H7 (cell line): Measurements from ENCODE around the gene ATAD3C. TPM values are rescaled to one million over a fixed set of nuclear protein-coding genes. Genes with fewer than 3 reads are reported as not detected.
"Not testable (repeated sequence)": the region's sequence is repeated elsewhere in the genome, so short reads cannot be mapped to it uniquely, and the experiment has no call there.

Experiments used
- DNase-seq: peaks from one replicate; pipeline ENCODE4 v3.0.0; 2012
- H3K27me3 ChIP-seq: 2 replicates; pipeline ENCODE4 v1.6.0; 2011; ENCODE audit warnings: mild to moderate bottlenecking, low read length; ENCODE audit not compliant: control insufficient read depth, insufficient read depth
- H3K36me3 ChIP-seq: replicated peaks from 2 replicates; pipeline ENCODE4 v1.5.1; 2011; ENCODE audit warnings: low read length; ENCODE audit not compliant: control insufficient read depth, insufficient read depth
- H3K4me3 ChIP-seq: 2 replicates; pipeline ENCODE4 v1.5.1; 2011; ENCODE audit warnings: low read depth, mild to moderate bottlenecking, control low read depth, low read length, moderate library complexity; ENCODE audit not compliant: insufficient read depth
- total RNA-seq: library from RNA; depleted of rRNA; stranded (reverse); fragments of >200 nt; shearing (Covaris generic); gene quantifications from 2 replicates; pipeline ENCODE4 v1.2.3, GENCODE V29; 2014

The ATAD3C gene
- total RNA-seq, 1 experiment from 2014 or later = 0.14 TPM

DNA sequence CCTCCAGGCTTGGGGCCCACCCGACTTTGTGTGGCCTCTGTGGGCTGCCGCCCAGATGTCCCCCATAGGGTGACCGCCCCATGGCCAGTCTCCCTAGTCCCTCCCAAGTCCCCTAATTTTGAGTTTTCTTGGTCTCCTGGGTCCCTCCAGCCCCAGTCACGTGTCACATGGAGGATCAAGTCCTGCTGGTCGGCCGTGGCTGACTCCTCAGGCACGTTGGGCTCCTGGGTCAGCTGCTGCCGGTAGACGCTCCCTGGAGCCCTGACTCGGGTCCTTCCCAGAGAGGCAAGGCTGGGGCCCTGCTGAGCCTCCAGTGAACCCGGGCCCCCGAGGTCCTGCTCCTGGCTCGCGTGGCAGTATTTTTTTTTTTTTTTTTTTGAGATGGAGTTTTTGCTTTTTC lies 10.2 kb downstream of the ATAD3C start:
- H3K36me3 ChIP-seq, H3K4me3 ChIP-seq, H3K27me3 ChIP-seq, DNase-seq: not testable (repeated sequence)

DNA sequence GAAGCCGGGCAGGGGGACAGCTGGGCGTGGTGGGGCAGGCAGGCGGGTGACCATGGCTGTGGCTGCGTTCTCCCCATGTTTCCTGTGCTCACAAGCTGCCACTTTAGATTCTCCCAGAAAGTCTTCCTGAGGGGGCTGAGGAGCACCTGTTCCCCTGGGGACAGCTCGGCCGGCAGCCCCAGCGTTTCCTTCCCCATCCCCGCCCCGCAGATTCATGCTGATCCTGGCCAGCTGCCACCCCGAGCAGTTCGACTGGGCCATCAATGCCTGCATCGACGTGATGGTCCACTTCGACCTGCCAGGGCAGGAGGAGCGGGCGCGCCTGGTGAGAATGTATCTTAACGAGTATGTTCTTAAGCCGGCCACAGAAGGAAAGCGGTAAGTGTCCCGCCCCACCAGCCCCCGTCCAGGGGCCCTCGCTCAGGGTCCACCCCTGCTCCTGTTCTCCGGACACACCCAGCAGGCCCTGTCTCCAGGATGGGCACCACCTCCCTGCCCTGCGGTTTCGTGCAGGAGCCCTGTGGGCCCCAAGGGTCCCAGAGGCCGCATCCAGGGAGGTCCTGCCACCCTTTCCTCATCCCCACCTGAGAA lies 11.1 kb downstream of the ATAD3C start:
- no peaks in the 10 kb centered on the region for H3K36me3 ChIP-seq
- H3K4me3 ChIP-seq = no peak overlapping the region
- DNase-seq = peak; percentile 20
- no peaks in the 10 kb centered on the region for H3K27me3 ChIP-seq

DNA sequence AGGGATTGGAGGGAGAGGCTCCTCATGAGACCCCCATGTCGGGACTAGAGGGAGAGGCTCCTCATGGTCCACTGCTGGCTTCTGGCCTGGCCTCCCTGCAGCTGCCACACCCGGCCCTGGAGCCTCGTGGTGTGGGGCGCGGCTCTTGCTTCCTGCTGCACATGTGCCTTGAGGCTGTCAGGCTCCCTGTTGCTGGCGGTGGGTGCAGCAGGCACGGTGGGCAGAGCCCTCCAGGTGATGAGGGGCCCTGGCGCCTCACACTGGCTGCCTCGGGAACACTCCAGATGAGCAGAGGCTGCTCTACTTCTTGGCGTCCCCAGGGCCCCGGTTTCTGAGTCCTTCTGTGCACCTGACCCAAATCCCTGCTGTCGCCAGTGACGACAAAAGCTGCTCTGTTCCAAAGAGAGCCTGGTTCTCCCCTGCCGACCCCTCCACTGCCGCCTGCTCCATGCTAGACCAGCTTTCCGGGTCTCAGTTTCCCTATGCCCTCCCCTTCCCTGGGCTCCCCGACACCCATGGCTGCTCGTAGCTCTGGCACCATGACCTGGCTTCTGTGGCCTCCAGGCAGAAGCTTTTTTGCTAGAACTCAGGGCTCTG lies 12.3 kb downstream of the ATAD3C start:
- no peak overlapping the region for H3K4me3 ChIP-seq
- DNase-seq = peak; percentile 21
- H3K36me3 ChIP-seq = no peaks in the 10 kb centered on the region
- H3K27me3 ChIP-seq = no peaks in the 10 kb centered on the region

DNA sequence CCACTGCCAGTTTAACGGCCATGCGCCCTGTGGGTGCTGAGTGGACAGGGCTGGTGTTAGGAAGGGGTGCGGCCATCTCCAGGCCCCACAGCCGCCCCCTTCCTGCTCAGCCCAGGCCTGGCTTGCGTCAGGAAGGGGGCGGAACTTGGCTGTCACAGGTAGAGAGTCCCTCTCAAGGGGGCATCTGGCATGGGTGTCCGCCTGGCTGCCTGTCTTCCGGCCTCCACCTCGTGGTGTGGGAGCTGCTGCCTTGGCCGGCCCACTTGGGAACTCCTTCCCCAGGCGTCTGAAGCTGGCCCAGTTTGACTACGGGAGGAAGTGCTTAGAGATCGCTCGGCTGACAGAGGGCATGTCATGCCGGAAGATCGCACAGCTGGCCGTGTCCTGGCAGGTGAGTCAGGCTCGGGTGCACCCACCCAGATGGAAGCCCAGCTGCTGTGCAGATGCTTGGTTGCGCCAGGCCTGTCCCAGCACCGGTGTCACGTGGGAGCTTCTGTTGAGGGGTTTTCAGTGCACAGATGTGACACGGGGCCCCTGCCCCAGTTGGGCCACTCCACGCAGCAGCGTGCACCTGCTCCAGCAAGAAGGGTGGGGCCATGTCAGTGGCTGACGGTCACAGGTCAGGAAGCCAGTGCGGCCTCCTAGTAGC lies 13.0 kb downstream of the ATAD3C start:
- Histone ChIP-seq H3K27me3 (no peaks in the 10 kb centered on the region), H3K36me3 (no peaks in the 10 kb centered on the region), H3K4me3 (no peak overlapping the region)
- peak; percentile 52 for DNase-seq

DNA sequence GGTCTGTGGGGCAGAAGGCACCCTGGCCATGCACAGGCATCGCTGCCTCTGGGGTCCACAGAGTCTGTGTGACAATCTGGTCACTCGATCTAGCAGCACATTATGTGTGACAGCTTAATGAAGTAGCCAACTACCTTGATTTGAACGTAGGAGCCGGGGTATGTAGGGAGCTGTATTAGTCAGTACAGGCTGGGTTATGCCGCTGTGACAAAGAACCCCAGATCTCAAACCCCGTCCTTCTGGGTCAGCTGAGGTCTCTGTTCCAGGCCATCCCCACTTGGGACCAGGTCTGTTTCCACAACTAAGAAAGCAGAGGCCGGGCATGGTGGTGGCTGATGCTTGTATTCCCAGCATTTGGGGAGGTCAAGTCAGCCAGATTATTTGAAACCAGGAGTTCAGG lies 13.8 kb downstream of the ATAD3C start:
- Histone ChIP-seq H3K36me3 (no peaks in the 10 kb centered on the region), H3K4me3 (no peak overlapping the region), H3K27me3 (no peaks in the 10 kb centered on the region)
- no peak for DNase-seq

DNA sequence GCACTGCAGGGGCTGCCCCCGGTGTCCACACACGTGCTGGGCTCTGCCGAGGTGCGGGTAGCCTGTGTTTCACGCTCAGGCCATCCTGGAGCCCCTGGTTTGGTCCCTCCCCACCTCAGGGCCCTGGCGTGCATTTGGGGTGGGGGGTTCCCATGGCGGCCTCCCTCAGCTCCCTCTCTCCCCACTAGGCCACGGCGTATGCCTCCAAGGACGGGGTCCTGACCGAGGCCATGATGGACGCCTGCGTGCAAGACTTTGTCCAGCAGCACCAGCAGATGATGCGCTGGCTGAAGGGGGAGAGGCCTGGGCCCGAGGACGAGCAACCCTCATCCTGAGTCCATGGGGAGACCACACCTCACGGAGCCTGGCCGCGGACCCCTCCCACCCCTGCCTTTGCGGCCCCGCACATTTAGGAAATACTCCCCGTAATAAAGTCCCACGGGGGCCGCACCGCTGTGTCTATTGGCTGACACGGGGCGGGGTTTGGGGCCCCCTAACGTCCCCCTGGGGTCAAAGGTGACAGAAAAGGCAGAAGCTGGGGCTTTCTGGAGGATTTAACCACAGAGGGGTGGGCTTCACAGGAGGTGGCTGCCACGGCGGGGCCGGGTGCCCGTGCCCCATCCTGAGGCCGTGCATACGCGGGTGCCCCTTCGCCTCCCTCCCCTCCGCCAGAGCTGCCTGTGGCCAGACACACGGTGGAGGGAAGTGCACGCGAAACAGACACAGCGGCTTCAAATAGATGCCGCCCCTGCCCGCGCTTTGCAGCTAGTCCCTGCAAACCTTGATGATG lies 18.9 kb downstream of the ATAD3C start:
- DNase-seq, H3K4me3 ChIP-seq, H3K27me3 ChIP-seq, H3K36me3 ChIP-seq: not testable (repeated sequence)

DNA sequence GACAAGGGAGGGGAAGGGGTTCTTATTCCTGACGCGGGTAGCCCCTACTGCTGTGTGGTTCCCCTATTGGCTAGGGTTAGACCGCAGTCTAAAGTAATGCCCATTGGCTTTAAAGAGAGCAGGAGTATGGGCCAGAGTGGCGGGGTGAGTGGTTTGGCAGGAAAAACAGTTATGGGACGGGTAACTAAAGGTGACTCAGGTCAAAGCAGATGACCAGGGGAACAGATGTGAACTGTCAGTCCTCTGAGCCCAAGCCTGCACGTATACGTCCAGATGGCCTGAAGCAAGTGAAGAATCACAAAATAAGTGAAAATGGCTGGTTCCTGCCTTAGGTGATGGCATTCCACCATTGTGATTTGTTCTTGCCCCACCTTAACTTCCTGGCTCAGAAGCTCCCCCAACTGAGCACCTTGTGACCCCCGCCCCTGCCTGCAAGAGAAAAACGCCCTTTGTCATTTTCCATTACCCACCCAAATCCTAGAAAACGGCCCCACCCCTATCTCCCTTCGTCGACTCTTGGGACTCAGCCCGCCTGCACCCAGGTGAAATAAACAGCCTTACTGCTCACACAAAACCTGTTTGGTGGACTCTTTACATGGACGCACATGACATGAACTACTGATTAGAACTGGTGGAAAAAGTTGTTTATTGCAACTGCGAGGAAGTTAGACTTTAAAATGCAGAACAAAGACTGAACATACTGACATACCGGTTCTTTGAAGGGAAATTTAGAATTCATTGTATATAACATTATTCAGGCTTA lies 21.3 kb downstream of the ATAD3C start:
- no peaks in the 10 kb centered on the region for H3K27me3 ChIP-seq
- DNase-seq = peak; percentile 20
- H3K36me3 ChIP-seq = no peaks in the 10 kb centered on the region
- H3K4me3 ChIP-seq = peak overlapping the region; percentile 71

DNA sequence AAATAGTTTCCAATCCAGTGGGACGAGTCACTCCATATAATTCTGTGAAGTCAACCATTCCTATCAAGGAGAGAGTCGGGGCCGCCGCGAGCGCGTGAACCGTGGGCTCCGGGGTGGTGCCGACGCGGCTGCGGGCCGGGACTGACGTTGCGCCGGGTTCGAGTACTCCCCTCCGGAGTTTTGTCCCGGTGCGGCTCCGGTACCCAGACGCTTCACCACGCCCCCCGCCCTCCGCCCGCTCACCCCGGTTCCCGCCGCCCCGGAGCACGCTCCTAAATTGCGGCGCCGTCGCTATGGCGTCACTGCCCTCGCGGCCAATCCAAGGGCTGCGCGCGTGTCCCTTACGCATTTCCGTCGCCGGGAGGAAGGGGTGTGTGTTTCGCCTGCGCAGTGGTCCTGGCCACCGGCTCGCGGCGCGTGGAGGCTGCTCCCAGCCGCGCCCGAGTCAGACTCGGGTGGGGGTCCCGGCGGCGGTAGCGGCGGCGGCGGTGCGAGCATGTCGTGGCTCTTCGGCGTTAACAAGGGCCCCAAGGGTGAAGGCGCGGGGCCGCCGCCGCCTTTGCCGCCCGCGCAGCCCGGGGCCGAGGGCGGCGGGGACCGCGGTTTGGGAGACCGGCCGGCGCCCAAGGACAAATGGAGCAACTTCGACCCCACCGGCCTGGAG lies 22.0 kb downstream of the ATAD3C start, which contains the start of gene ATAD3B:
Gene ATAD3B, plus strand, starts transcription at position 377 of the 664 bp plus-strand sequence. Its CDS starts 120 bp downstream, at position 497.
- Histone ChIP-seq H3K36me3 (no peaks in the 10 kb centered on the region), H3K27me3 (no peaks in the 10 kb centered on the region), H3K4me3 (peak within 1 kb of the TSS; percentile 71)
- peak; percentile 95 for DNase-seq

DNA sequence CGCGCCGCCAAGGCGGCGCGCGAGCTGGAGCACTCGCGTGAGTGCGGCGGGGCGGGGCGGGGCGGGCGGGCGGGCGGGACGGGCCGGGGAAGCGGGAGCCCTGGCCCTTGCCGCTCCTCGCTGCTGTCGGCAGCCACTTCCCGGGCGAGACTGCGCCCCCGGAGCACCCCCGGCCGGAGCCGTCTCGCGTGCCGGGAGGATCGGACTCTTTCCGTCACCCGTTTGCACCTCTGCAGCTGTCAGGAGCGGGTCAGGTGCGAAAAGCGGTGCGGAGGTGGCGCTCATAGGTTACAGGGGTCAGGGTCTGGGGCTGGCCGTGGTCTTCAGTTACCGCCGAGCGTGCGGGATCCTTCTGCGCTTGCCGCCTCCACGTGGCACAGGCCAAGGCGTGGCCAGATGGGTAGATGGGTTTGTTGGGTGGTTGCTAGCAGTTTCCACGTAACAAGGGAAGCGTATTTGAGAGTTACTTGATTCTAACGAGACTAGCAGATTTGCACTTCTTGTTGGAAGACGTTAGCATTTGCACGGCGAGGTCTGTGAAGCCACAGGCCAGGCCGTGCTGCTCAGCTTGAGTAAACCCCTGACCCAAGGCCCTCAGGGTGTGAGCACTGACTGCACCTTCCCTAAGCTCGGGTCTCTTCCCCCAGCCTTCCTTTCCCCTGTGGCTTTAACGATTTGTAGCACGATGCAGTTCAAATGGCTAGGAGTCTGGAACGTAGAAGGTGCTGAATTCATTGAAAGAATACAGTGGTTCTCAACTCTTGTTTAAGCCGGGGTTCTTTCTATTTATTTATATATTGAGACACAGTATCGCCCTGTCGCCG lies 22.8 kb downstream of the ATAD3C start:
- H3K4me3 ChIP-seq = peak overlapping the region; percentile 71
- not testable (repeated sequence) for H3K27me3 ChIP-seq, DNase-seq, H3K36me3 ChIP-seq

DNA sequence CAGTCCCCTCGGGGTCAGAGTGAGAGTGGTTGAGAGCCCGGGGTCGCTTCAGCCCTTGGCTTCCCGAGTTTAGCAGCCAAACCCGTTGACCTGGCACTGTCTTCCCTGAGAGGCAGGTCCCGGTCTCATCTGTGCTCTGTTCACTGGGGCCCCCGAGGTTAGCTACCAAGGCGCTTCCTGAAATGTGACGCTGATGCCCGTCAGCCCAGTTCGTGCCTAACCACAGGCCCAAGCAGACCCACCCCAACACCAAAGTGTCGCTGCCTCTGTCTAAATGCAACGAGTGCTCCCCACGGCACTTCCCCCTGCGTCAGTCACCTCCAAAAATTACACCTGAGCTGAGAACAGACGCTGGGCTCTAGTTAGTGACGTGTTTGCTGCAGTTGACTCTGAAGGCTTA lies 26.5 kb downstream of the ATAD3C start:
- not testable (repeated sequence) for H3K4me3 ChIP-seq, H3K27me3 ChIP-seq, DNase-seq, H3K36me3 ChIP-seq

DNA sequence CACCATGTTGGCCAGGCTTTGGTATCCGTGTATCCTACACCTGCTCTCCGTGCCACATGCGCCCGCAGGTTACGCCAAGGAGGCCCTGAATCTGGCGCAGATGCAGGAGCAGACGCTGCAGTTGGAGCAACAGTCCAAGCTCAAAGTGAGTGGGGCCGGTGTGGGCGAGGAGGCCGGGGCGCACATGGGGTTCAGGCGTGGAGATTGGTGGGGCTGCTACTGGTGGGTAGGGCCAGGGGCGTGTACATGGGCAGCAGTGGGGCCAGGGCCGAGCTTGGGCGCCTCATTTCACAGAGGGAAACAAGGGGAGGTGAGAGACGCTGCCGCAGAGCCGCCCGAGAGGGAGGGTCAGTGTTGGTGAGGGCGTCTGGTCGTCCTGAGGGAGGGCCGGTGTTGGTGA lies 27.7 kb downstream of the ATAD3C start:
- H3K36me3 ChIP-seq = peaks cover 3% of the 10 kb centered on the region
- no peak overlapping the region for H3K4me3 ChIP-seq
- no peaks in the 10 kb centered on the region for H3K27me3 ChIP-seq
- DNase-seq = no peak

DNA sequence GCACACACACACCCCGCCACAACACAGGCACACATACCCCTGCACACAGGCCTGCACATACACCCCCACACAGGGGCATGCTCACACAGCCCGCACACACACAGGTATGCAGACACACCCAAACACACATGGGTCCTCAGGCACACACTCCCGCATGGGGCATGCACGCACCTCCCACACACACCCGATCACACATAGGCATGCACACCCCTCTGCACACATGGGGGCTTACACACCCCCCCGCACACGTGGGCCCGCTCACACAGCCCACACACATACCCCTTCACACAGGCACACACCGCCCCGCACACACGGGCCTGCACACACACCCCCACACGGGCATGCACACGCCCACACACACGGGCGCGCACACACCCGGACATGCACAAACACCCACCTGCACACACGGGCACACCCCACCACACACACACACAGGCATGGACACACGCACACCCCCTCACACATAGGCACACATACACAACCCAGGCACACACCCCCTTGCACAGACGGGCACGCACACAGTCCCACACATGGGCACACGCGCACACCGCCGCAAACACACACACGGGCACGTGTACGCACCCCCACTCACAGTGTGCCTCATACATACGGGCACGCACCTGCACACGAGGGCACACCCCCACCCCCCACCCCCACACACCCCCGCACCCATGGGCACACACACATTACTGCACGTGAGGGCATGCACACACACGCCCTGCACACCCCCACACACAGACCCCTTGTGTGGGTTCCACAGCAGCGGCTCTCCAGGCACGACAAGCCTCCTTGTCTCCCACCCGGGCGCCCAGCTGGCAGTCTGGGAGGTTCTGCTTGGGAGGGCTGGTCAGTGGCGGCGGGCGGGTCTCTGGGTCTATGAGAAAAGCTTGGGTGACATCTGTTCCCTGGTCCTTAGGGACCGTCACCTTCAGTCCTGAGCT lies 30.3 kb downstream of the ATAD3C start:
- no peaks in the 10 kb centered on the region for H3K27me3 ChIP-seq
- peaks cover 3% of the 10 kb centered on the region for H3K36me3 ChIP-seq
- no peak overlapping the region for H3K4me3 ChIP-seq
- DNase-seq = peak; percentile 30
